ENCODE results near the gene TRIM75.
"Not testable (repeated sequence)": the region's sequence is repeated elsewhere in the genome, so short reads cannot be mapped to it uniquely, and the experiment has no call there.

The TRIM75 gene

GRCh38 chr4:165053645-165054044 is at the start of gene TRIM75:
TRIM75 (plus strand) TSS chr4:165053866; CDS start chr4:165059148, 5,282 bp downstream.
- no peak for DNase-seq

GRCh38 chr4:165005352-165005925 is 48.2 kb upstream of the TRIM75 start:
- no peak for DNase-seq

GRCh38 chr4:165006456-165006855 is 47.2 kb upstream of the TRIM75 start:
- no peak for DNase-seq

DNA sequence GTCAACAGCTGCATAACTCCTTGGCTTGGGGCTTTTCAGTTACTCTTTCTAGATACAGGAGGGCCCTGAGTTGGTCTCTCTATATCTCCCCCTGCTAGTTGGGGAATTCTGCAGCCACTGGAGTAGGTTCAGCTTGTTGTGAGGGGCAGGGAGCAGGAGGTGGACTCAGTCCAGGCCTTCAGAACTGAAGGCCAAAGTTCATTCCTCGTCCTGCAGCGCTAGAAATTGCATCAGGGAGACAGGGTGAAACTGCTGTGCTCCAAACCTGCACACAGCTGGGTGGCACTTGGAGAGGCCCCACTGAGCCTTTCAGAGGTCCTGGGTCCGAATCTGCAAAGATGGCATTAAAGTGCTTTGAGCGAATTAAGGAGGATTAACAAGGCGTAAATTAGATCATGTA is 46.8 kb upstream of the TRIM75 start:
- no peak for DNase-seq

- DNase-seq = no peak
These were observed 44.0 kb upstream of the TRIM75 start for GRCh38 chr4:165009493-165010227.

GRCh38 chr4:165010487-165010886 is 43.2 kb upstream of the TRIM75 start:
- no peak for DNase-seq

- DNase-seq = no peak
These were observed 42.7 kb upstream of the TRIM75 start for GRCh38 chr4:165010991-165011390.

GRCh38 chr4:165011403-165011802 is 42.3 kb upstream of the TRIM75 start:
- DNase-seq = no peak

DNA sequence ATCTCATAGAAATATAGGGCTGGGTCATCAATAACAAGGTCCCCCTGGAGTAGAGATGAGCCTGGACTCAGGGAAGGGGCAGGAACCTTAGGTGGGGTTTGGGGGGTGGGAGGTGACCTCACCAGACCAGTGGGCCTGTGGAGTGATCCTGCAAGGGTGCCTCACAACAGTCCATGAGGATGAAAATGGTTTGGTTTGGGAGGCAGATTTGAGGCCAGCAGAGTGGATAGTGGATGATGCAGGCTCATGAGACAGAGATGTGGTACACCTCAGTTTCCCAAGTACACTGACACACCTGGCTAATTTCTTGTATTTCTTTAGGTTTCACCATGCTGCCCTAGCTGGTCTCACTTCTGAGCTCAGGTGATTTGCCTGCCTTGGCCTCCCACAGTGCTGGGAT is 40.0 kb upstream of the TRIM75 start:
- no peak for DNase-seq

GRCh38 chr4:165016971-165017370 is 36.7 kb upstream of the TRIM75 start:
- DNase-seq = no peak

DNA sequence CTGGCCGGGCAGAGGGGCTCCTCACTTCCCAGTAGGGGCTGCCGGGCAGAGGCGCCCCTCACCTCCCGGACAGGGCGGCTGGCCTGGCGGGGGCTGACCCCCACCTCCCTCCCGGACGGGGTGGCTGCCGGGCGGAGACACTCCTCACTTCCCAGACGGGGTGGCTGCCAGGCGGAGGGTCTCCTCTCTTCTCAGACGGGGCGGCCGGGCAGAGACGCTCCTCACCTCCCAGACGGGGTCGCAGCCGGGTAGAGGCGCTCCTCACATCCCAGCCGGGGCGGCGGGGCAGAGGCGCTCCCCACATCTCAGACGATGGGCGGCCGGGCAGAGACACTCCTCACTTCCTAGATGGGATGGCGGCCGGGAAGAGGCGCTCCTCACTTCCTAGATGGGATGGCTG is 33.7 kb upstream of the TRIM75 start:
- DNase-seq = not testable (repeated sequence)

DNA sequence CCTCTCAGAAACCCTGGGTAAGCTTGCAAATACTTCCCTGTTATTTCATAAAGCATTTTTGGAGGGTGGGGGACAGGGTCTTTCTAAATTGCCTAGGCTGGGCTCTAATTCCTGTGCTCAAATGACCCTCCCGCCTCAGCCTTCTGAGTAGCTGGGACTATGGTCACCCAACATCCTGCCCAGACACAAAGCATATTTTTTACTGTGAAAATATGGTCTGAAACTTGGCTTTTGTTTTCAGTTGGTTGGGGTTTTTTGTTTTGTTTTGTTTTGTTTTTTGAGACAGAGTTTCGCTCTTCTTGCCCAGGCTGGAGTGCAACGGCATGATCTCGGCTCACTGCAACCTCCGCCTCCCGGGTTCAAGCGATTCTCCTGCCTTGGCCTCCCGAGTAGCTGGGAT is 27.9 kb upstream of the TRIM75 start:
- DNase-seq = not testable (repeated sequence)

DNA sequence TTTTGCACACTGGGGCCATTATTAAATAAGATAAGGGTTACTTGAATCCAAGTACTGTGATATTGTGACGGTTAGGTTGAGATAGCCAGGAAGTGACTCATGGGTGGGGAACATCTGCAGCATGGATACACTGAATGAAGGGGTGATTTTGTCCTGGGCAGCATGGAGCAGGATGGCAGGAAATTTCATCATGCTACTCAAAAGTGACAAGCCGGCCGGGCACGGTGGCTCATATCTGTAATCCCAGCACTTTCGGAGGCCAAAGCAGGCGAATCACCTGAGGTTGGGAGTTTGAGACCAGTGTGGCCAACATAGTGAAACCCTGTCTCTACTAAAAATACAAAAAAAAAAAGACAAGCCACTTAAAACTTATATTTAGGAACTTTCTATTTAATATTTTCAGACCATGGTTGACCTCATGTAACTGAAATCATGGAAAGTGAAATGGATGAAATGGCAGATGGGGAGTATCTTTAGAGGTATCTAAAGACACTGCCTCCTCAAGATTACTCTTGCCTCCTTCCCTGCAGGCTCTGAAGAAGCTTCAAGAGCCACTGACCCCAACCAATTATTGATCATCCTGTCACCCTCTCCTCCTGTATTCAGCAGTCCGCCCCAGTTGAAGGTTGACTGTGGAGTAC is 25.8 kb upstream of the TRIM75 start:
- no peak for DNase-seq

GRCh38 chr4:165031436-165032211 is 22.0 kb upstream of the TRIM75 start, which contains the start of gene TRIM60:
TRIM60 (plus strand) TSS chr4:165031999; CDS start chr4:165040073, 8,074 bp downstream.
- DNase-seq = no peak

DNA sequence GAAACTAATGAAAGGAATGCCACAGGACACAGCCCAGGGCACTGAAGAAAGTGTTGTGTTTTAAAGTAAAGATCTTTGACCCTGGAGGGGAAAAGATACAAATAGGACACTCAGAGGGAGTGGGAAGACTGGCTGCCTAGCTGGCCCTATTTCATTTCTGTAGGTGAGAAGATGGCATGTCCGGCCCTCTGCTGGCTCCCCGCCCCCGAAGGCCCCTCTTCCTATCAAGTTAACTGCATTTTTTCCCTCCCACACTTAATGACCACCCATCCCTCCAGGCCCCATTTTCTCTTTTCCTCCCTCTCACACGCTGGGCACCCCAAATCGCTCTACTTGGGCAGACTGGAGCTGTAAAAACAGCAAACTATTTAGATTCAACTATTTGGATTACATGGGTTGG is 5.5 kb upstream of the TRIM75 start:
- DNase-seq = no peak

DNA sequence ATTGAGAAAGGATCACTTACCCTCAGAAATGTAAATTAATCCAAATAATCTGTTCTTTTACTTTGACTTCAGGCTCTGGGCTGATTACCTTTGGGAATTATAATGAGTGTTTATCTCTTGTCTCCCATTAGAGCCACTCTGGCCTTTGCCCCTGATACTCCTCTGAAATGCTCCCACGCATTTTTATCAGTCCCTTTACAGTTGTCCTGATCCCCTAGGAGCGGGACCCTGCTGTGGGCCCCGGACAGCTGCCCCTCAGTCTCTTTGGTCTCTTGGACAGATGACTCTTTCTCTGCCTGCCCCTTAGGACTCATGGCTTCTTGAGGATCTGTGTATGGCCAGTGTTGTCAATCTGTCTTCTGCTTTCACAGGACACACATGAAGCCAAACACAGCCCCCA is 1.0 kb upstream of the TRIM75 start:
- DNase-seq = no peak

GRCh38 chr4:165055601-165056000 is 1.9 kb downstream of the TRIM75 start:
- DNase-seq = no peak

DNA sequence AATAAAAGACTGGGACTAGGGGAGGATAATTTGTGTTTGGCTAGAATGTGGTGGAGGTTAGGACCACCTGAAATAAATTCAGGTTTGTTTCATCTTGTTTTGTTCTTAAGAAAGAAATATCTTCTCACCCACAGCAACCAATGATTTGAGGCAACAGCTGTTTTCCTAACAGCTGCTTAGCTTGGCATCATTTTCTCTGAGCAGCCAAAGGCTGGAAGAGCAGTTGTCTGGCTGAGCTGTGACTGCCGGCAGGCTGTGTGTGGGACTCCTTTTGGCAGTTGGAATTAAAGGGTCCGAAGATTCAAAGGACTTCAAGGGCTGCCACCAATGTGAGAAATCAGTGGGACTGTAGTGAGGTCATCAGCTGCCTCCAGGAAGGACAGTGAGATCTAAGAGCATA is 5.0 kb downstream of the TRIM75 start:
- no peak for DNase-seq

DNA sequence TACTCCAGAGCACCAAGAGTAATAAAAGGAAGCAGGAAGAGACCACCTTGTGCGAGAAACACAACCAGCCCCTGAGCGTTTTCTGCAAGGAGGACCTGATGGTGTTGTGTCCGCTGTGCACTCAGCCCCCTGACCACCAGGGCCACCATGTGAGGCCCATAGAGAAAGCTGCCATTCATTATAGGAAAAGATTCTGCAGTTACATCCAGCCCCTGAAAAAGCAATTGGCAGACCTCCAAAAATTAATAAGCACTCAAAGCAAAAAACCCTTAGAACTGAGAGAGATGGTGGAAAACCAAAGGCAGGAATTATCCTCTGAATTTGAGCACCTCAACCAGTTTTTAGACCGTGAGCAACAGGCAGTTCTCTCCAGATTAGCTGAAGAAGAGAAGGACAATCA is 5.7 kb downstream of the TRIM75 start:
- no peak for DNase-seq

- DNase-seq = no peak
These were observed 7.3 kb downstream of the TRIM75 start for GRCh38 chr4:165060938-165061337.

DNA sequence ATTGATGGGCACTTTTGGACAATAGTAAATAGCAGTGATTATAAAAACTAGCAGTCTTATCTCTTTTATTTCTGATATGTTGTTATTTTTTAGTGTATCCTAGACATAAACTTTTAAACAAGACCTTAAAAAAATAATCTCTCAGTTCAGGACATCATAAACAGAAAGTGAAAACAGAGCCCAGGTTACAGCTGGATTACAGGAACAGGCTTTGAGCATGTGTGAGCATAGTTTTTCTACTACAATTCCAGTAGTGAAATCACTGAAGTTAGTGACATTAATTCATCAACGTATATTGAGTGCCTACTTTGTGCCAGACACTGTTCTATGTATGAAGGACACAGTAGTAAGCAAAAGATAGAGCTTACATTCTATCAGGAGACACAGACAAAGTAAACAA is 16.9 kb downstream of the TRIM75 start:
- DNase-seq = no peak

- DNase-seq = not testable (repeated sequence)
These were observed 19.7 kb downstream of the TRIM75 start for GRCh38 chr4:165073346-165073745.

DNA sequence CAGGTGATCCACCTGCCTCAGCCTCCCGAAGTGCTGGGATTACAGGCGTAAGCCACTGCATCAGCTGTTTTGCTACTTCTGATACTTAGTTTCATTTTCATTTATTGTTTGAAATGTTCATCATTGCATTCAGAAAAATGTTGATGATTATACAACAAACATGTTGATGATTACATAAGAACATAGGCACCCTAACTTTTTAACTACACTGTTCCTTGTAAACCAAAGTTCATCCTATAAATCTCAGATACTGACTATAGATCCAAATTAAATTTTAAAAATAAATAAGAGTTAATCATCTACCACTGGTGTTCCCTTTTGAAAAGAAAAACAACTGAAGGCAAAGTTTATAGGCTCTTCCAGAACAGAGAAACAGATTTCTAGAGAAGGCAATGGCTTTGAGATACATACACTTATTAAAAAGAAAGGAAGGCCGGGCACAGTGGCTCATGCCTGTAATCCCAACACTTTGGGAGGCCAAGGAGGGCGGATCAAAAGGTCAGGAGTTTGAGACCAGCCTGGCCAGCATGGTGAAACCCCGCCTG is 23.4 kb downstream of the TRIM75 start:
- DNase-seq = no peak
